Measurements from ENCODE around the gene RAD51B. TPM values are rescaled to one million over a fixed set of nuclear protein-coding genes. Genes with fewer than 3 reads are reported as not detected.

The RAD51B gene
- total and polyA plus RNA-seq, 9 of the 15 experiments (the other 6 are each of a cell fraction or from before 2014, with no cell fraction given), result 8.5 to 17.3 (median 11.3) TPM

GRCh38 chr14:68740788-68741476 lies 921.4 kb downstream of the RAD51B start:
- POLR2A ChIA-PET, result interaction anchor here (0.6 to 1.2 kb wide), 2 partner anchors 13 to 16 kb away, joined by 4 to 5 read pairs; no protein-coding TSS in a partner anchor
- Histone ChIP-seq H3K36me3 (ENCODE audit: control insufficient read depth, insufficient read depth, low read length) (no peaks in the 10 kb centered on the region), H2AFZ (ENCODE audit: low read depth, low read length) (no peak overlapping the region), H3K27me3 (ENCODE audit: control insufficient read depth in 2 of 2, insufficient read depth in 2 of 2, low read length in 2 of 2) (no peaks in the 10 kb centered on the region), H3K9ac (ENCODE audit: insufficient read depth in 1 of 2, low read depth in 2 of 2, low read length in 2 of 2) (no peak overlapping the region), H3K4me1 (replicated peaks in 1 of 2; ENCODE audit: control insufficient read depth in 2 of 2, insufficient read depth in 2 of 2, low read length in 2 of 2) (peaks cover 0 to 16% of the 10 kb centered on the region in 2 experiments; a peak in 3 of 5 replicates), H3K4me2 (ENCODE audit: insufficient read depth, low read length) (no peak overlapping the region), H3K9me1 (ENCODE audit: control insufficient read depth, insufficient read depth, low read length) (no peaks in the 10 kb centered on the region), H4K20me1 (replicated peaks; ENCODE audit: control insufficient read depth, insufficient read depth, low read length) (no peaks in the 10 kb centered on the region), H3K79me2 (ENCODE audit: control insufficient read depth, insufficient read depth, low read length) (no peaks in the 10 kb centered on the region), H3K9me3 (replicated peaks; ENCODE audit: control insufficient read depth, insufficient read depth, low read depth, low read length) (peaks cover 7% of the 10 kb centered on the region), H3K27ac (ENCODE audit: extremely low read depth, low read depth, low read length) (no peak overlapping the region; the same call in 2 of the 3 replicates), H3K4me3 (no peak overlapping the region)
- ATAC-seq (peak; percentile 35; the same call in 2 of the 3 replicates), DNase-seq (ENCODE audit: extremely low read depth in 1 of 4, low spot score in 3 of 4) (peak in 2 of 4 experiments; percentile 36 to 58), FAIRE-seq (no peak)
- intact Hi-C loops (cut with micrococcal nuclease) (no loop called here), in situ Hi-C loops (cut with MboI) (no loop called here)
- no TSS peak for BruUV-seq (replicated peaks)
- WGBS (ENCODE audit: insufficient coverage, low coverage, missing lambda C conversion rate), result 63% methylated on average over 4 of the region's 4 CpGs
- CTCF ChIA-PET (ENCODE audit: low intra/inter-chr PET ratio), result interaction anchor here (0.7 kb wide), 1 partner anchor 13 kb away, joined by 4 read pairs; no protein-coding TSS in a partner anchor
- no peak for TF ChIP-seq HES1 (IDR thresholded peaks at IDR 0.05; ENCODE audit: low read depth)
- TF ChIP-seq TRIM24 (IDR thresholded peaks at IDR 0.05), result 0 out of 4 replicates have a peak, but pooled peaks of 1 of the 2 experiments have one; percentile 6
- TF ChIP-seq TFE3 (CRISPR knock-in tag; IDR thresholded peaks at IDR 0.05), result no peak
- TF ChIP-seq ZBTB12 (CRISPR knock-in tag; IDR thresholded peaks at IDR 0.05), result no peak
- TF ChIP-seq NR2F6 (CRISPR knock-in tag; IDR thresholded peaks at IDR 0.05), result no peak
- TF ChIP-seq CBFA2T3 (IDR thresholded peaks at IDR 0.05), result peak; percentile 65
- TF ChIP-seq RBM25 (IDR thresholded peaks at IDR 0.05; ENCODE audit: low read depth, low read length, severe bottlenecking), result peak; percentile 75
- peak; percentile 20; the same call in 1 of the 2 replicates for TF ChIP-seq NCOR1 (IDR thresholded peaks at IDR 0.05)
- peak; percentile 34; the same call in 1 of the 2 replicates for TF ChIP-seq ARID1B (IDR thresholded peaks at IDR 0.05)
- TF ChIP-seq HMBOX1 (IDR thresholded peaks at IDR 0.05), result no peak
- TF ChIP-seq ZNF12 (CRISPR knock-in tag; IDR thresholded peaks at IDR 0.05), result peak; percentile 100
- TF ChIP-seq KDM1A (IDR thresholded peaks at IDR 0.05), result peak in 1 of 2 experiments; percentile 41; a peak in 1 of 4 replicates
- TF ChIP-seq CBFA2T2 (conservative IDR thresholded peaks at IDR 0.05), result 0 out of 2 replicates have a peak, but pooled peaks have one; percentile 15
- peak; percentile 56; the same call in 1 of the 2 replicates for TF ChIP-seq BCOR (IDR thresholded peaks at IDR 0.05)
- peak; percentile 41 for TF ChIP-seq ZNF280A (IDR thresholded peaks at IDR 0.05; ENCODE audit: low read depth, partially characterized antibody)

Data from K562 (cell line).